GM12891 (cell line): ENCODE measurements around the gene DAZAP1.

ENCODE experiments used
- DNase-seq: peaks from one replicate; pipeline ENCODE4 v3.0.0; 2011; ENCODE audit warnings: low spot score; ENCODE audit not compliant: insufficient read length
- FAIRE-seq: peaks from 2 replicates; lab custom pipeline; 2011; peaks lifted over from hg19 to GRCh38; lab: Jason Lieb, UNC
- PAX5 ChIP-seq: IDR thresholded peaks from 2 replicates; pipeline ENCODE4 v1.6.1; 2011; ENCODE audit warnings: low read length, moderate library complexity, mild to moderate bottlenecking; ENCODE audit not compliant: insufficient read depth, severe bottlenecking
- POLR2A ChIP-seq: IDR thresholded peaks from 2 replicates; pipeline ENCODE4 v1.6.1; 2011; ENCODE audit warnings: low read depth, low read length, control low read depth
- POLR2AphosphoS5 ChIP-seq: IDR thresholded peaks from 2 replicates; pipeline ENCODE4 v1.6.1; 2011; ENCODE audit warnings: low read depth, low read length, control low read depth
- POU2F2 ChIP-seq: IDR thresholded peaks from 2 replicates; pipeline ENCODE4 v1.6.1; 2011; ENCODE audit warnings: low read depth, mild to moderate bottlenecking, control low read depth, low read length, moderate library complexity
- SPI1 ChIP-seq: IDR thresholded peaks from 2 replicates; pipeline ENCODE4 v1.6.1; 2011; ENCODE audit warnings: low read depth, low read length, control low read depth
- TAF1 ChIP-seq: IDR thresholded peaks from 2 replicates; pipeline ENCODE4 v1.6.1; 2011; ENCODE audit warnings: low read depth, low read length, control low read depth

DAZAP1 gene

GRCh38 chr19:1425102-1425837, 17.9 kb downstream of the DAZAP1 start:
- TF ChIP-seq POLR2AphosphoS5: 0 out of 2 replicates have a peak, but pooled peaks have one; percentile 19
- TF ChIP-seq PAX5: no peak
- FAIRE-seq (no peak), DNase-seq (no peak)

GRCh38 chr19:1425902-1426301, 18.5 kb downstream of the DAZAP1 start:
- FAIRE-seq: no peak
- no peak for DNase-seq
- TF ChIP-seq PAX5: no peak
- TF ChIP-seq POU2F2: no peak
- no peak for TF ChIP-seq POLR2AphosphoS5
- no peak for TF ChIP-seq SPI1
- no peak for TF ChIP-seq TAF1
- TF ChIP-seq POLR2A: no peak

- FAIRE-seq (no peak), DNase-seq (no peak)
- no peak for TF ChIP-seq POLR2A
- TF ChIP-seq SPI1: no peak
- TF ChIP-seq PAX5: no peak
- no peak for TF ChIP-seq TAF1
- TF ChIP-seq POLR2AphosphoS5: no peak
- TF ChIP-seq POU2F2: no peak
Measured at GRCh38 chr19:1426736-1427135, 19.4 kb downstream of the DAZAP1 start.

- TF ChIP-seq POLR2A: no peak
- TF ChIP-seq SPI1: no peak
- TF ChIP-seq PAX5: no peak
- no peak for TF ChIP-seq TAF1
- no peak for TF ChIP-seq POU2F2
- no peak for TF ChIP-seq POLR2AphosphoS5
- no peak for FAIRE-seq
- DNase-seq: no peak
Measured at GRCh38 chr19:1427221-1427920, 20.0 kb downstream of the DAZAP1 start.

GRCh38 chr19:1428738-1429391, 21.5 kb downstream of the DAZAP1 start:
- FAIRE-seq: no peak
- DNase-seq: no peak
- TF ChIP-seq POU2F2 (no peak), SPI1 (no peak), POLR2AphosphoS5 (no peak), POLR2A (no peak), TAF1 (no peak), PAX5 (no peak)

GRCh38 chr19:1429750-1430149, 22.4 kb downstream of the DAZAP1 start:
- DNase-seq: no peak
- FAIRE-seq: no peak
- no peak for TF ChIP-seq POU2F2
- 0 out of 2 replicates have a peak, but pooled peaks have one; percentile 3 for TF ChIP-seq POLR2AphosphoS5

- no peak for DNase-seq
- no peak for FAIRE-seq
- TF ChIP-seq POLR2AphosphoS5: no peak
- no peak for TF ChIP-seq POLR2A
- no peak for TF ChIP-seq PAX5
- no peak for TF ChIP-seq TAF1
- no peak for TF ChIP-seq SPI1
- no peak for TF ChIP-seq POU2F2
Measured at GRCh38 chr19:1430246-1430645, 22.9 kb downstream of the DAZAP1 start.

- no peak for TF ChIP-seq TAF1
- TF ChIP-seq POLR2A: no peak
- TF ChIP-seq POLR2AphosphoS5: 0 out of 2 replicates have a peak, but pooled peaks have one; percentile 19
- FAIRE-seq (no peak), DNase-seq (no peak)
Measured at GRCh38 chr19:1431759-1432506, 24.5 kb downstream of the DAZAP1 start.

GRCh38 chr19:1432507-1432887, 25.1 kb downstream of the DAZAP1 start:
- DNase-seq (no peak), FAIRE-seq (no peak)
- TF ChIP-seq PAX5 (no peak), POLR2A (no peak), POU2F2 (no peak), TAF1 (no peak), POLR2AphosphoS5 (no peak)
